Mucosa of descending colon (tissue), 3 donors: ENCODE results near the gene TGFB1I1. TPM values are rescaled to one million over a fixed set of nuclear protein-coding genes. Genes with fewer than 3 reads are reported as not detected.
"Not testable (repeated sequence)": the region's sequence is repeated elsewhere in the genome, so short reads cannot be mapped to it uniquely, and the experiment has no call there.

Source experiments
- ATAC-seq: fragments of 200-7000 bp; cut with Tn5 transposase; one replicate; pipeline ENCODE4 v1.9.1; 2020; ENCODE audit warnings: mild to moderate bottlenecking, moderate library complexity
- DNase-seq, 3 donors: peaks; one replicate each; pipeline ENCODE4 v3.0.0-alpha.2; 2020
- H3K36me3 ChIP-seq: fragments of 200-600 bp; one replicate; pipeline ENCODE4 v1.8.0; 2021; ENCODE audit warnings: low read depth, mild to moderate bottlenecking
- H3K4me1 ChIP-seq: fragments of 200-600 bp; one replicate; pipeline ENCODE4 v1.8.0; 2021; ENCODE audit warnings: low read depth, mild to moderate bottlenecking
- H3K4me3 ChIP-seq: fragments of 200-600 bp; one replicate; pipeline ENCODE4 v1.8.0; 2021; ENCODE audit warnings: mild to moderate bottlenecking
- H3K9me3 ChIP-seq: fragments of 200-600 bp; one replicate; pipeline ENCODE4 v1.8.0; 2021; ENCODE audit warnings: mild to moderate bottlenecking
- intact Hi-C, 2 donors: fragments of 100-400 bp; cut with DNase I in 1 of 2; cut with micrococcal nuclease in 1 of 2; formaldehyde crosslinking; loops; one replicate each; pipeline versions ENCODE4 v1.11.0 to v1.11.1; 2022; cut with DNase I, micrococcal nuclease
- total RNA-seq, 3 donors: library from RNA; stranded (reverse); fragmentation: NEBNext Ultra II Directional in 2 of 3; extraction: Animal tissue kit (Norgen Biotek cat#: 25700) in 2 of 3; gene quantifications; one replicate each; pipeline versions ENCODE4 v1.2.1 to v1.2.4, GENCODE V29; 2021 to 2023
- TF ChIP-seq, protein P1 (sequence below): fragments of 200-600 bp; IDR thresholded peaks from one replicate; pipeline ENCODE4 v1.8.0; 2022; ENCODE audit warnings: antibody characterized with exemption, mild to moderate bottlenecking
- donor health status: DM: no; HTN: no; CAD: no; lungs with moderate emphysema.
- donor health status: DM: no; HTN: no; CAD: no.
- donor health status: DM: no; HTN: yes; CAD: no.

The TGFB1I1 gene
- total RNA-seq, 3 donors from 2014 or later, result 7.8 to 227 (median 26.1) TPM

DNA sequence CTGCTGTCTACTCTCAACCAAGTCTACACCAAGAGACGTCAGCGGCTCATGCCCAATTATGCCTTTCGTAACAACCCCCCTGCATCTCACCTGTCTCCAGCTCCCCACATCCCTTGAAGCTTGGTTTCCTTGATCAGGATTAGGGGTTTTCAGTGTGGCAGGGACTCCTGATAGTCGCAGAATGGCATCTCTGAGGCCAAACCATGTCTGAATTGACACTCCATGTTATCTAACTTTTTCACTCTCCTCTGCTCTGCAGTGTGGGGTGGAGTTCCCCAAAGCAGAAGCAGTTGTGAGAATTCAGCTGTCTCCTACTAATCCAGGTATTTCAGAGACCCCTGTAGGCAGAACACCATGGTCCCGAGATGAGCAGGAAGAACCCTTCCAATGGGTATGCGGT is 50.1 kb downstream of the TGFB1I1 start:
- intact Hi-C loops, result no loop called here
- DNase-seq (no peak), ATAC-seq (no peak)
- Histone ChIP-seq H3K4me3 (no peak overlapping the region), H3K4me1 (no peaks in the 10 kb centered on the region), H3K36me3 (no peaks in the 10 kb centered on the region), H3K9me3 (no peaks in the 10 kb centered on the region)
- TF ChIP-seq, protein P1, sequence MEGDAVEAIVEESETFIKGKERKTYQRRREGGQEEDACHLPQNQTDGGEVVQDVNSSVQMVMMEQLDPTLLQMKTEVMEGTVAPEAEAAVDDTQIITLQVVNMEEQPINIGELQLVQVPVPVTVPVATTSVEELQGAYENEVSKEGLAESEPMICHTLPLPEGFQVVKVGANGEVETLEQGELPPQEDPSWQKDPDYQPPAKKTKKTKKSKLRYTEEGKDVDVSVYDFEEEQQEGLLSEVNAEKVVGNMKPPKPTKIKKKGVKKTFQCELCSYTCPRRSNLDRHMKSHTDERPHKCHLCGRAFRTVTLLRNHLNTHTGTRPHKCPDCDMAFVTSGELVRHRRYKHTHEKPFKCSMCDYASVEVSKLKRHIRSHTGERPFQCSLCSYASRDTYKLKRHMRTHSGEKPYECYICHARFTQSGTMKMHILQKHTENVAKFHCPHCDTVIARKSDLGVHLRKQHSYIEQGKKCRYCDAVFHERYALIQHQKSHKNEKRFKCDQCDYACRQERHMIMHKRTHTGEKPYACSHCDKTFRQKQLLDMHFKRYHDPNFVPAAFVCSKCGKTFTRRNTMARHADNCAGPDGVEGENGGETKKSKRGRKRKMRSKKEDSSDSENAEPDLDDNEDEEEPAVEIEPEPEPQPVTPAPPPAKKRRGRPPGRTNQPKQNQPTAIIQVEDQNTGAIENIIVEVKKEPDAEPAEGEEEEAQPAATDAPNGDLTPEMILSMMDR, result no peak

DNA sequence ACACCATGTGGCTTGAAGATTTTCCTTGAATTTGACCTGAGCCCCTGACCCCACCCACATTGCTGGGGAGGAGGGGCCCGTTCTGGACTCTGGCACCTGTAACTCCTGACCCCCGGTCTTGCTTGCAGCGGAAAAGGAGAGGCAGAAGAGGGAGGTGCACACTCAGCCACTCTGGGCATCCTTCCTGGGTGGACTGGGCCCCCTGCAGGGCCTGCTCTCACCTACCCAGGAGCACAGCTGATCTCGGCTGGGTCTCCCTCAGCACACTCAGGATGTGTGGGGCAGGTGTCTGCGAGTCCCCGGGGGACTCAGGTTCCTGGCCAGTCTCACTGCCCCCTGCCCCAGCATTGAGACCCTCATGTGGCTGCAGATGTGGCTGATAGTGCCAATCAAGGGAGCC is 51.8 kb downstream of the TGFB1I1 start:
- intact Hi-C loops, H3K9me3 ChIP-seq, H3K4me1 ChIP-seq, H3K36me3 ChIP-seq, DNase-seq, ATAC-seq, H3K4me3 ChIP-seq: not testable (repeated sequence)

GRCh38 chr16:31525113-31525512 is 53.2 kb downstream of the TGFB1I1 start:
- Histone ChIP-seq H3K9me3 (no peaks in the 10 kb centered on the region), H3K4me1 (no peaks in the 10 kb centered on the region), H3K4me3 (no peak overlapping the region), H3K36me3 (no peaks in the 10 kb centered on the region)
- DNase-seq, result no peak
- intact Hi-C loops, result no loop called here
- ATAC-seq, result no peak
- TF ChIP-seq, protein P1, result no peak

Other genes with a start within 250 kb of the TGFB1I1 start
- 10 to 100 TPM in 1 of 3 donors, 1 to 10 TPM in 2; 4.5 to 13.0 (median 5.7) TPM for gene ITGAM, start 212.2 kb upstream of the TGFB1I1 start, total RNA-seq
- gene ITGAX, start 117.0 kb upstream of the TGFB1I1 start, total RNA-seq, result 1 to 10 TPM; 2.9 to 8.6 (median 3.5) TPM
- under 1 TPM in 1 of 3 donors, not detected in 2; 0.41 TPM for gene ITGAD, start 78.8 kb upstream of the TGFB1I1 start, total RNA-seq
- under 1 TPM in 1 of 3 donors, not detected in 2; 0.80 TPM for gene COX6A2, start 43.8 kb upstream of the TGFB1I1 start, total RNA-seq
- gene ZNF843, start 29.4 kb upstream of the TGFB1I1 start, total RNA-seq, result under 1 TPM; 0.38 to 0.76 (median 0.53) TPM
- 1 to 10 TPM; 8.3 to 9.9 (median 8.5) TPM for gene ARMC5, start 12.7 kb upstream of the TGFB1I1 start, total RNA-seq
- under 1 TPM in 2 of 3 donors, not detected in 1; 0.47 to 0.70 TPM for gene SLC5A2, start 11.0 kb downstream of the TGFB1I1 start, total RNA-seq
- 10 to 100 TPM; 48.3 to 66.7 (median 51.7) TPM for gene RUSF1, start 36.2 kb downstream of the TGFB1I1 start, total RNA-seq
- not detected for gene AHSP, start 55.7 kb downstream of the TGFB1I1 start, total RNA-seq